K562 (cell line): Measurements from ENCODE around the gene PSMA7. TPM values are rescaled to one million over a fixed set of nuclear protein-coding genes. Genes with fewer than 3 reads are reported as not detected.

Source experiments
- ADNP ChIP-seq: fragments of 200-800 bp; sonication (Bioruptor generic); IDR thresholded peaks from 2 replicates; pipeline ENCODE4 v1.6.1; 2016; ENCODE audit warnings: missing genetic modification characterization, missing compliant biosample characterization
- ATF2 ChIP-seq: sonication (generic); formaldehyde crosslinking; IDR thresholded peaks from 2 replicates; pipeline ENCODE4 v1.8.1; 2022; ENCODE audit warnings: missing genetic modification reagents
- HLTF ChIP-seq: fragments of 450-650 bp; IDR thresholded peaks from 2 replicates; pipeline ENCODE4 v1.6.1; 2016
- KDM5B ChIP-seq: fragments of 200-600 bp; sonication (generic); IDR thresholded peaks from 2 replicates; pipeline ENCODE4 v1.6.1; 2012; ENCODE audit warnings: low read depth, mild to moderate bottlenecking, moderate library complexity, low read length, control low read depth, inconsistent platforms; ENCODE audit not compliant: insufficient replicate concordance
- KLF13 ChIP-seq: fragments of 450-650 bp; IDR thresholded peaks from 2 replicates; pipeline ENCODE4 v1.6.1; 2016; ENCODE audit warnings: missing genetic modification characterization, low read depth, mild to moderate bottlenecking, missing compliant biosample characterization, moderate library complexity, borderline replicate concordance
- KLF6 ChIP-seq: fragments of 250-450 bp; sonication (Bioruptor Pico); IDR thresholded peaks from 2 replicates; pipeline ENCODE4 v1.4.0; 2020; ENCODE audit warnings: mild to moderate bottlenecking, moderate library complexity, borderline replicate concordance
- MEF2A ChIP-seq: IDR thresholded peaks from 2 replicates; pipeline ENCODE4 v1.6.1; 2011; ENCODE audit warnings: low read depth, mild to moderate bottlenecking, low read length, moderate library complexity; ENCODE audit not compliant: control insufficient read depth
- SAP30 ChIP-seq: fragments of 200-600 bp; sonication (generic); IDR thresholded peaks from 2 replicates; pipeline ENCODE4 v1.6.1; 2012; ENCODE audit warnings: borderline replicate concordance, low read depth, mild to moderate bottlenecking, moderate library complexity, low read length, control low read depth, inconsistent platforms; ENCODE audit not compliant: insufficient read depth, poor library complexity, severe bottlenecking
- TFE3 ChIP-seq: fragments of 450-650 bp; formaldehyde crosslinking; IDR thresholded peaks from 2 replicates; pipeline ENCODE4 v1.4.0; 2020; ENCODE audit warnings: mild to moderate bottlenecking, mixed read lengths
- WHSC1 ChIP-seq: IDR thresholded peaks from one replicate; pipeline ENCODE4 v1.6.1; 2012; ENCODE audit warnings: low read length, control low read depth, inconsistent platforms
- XRCC3 ChIP-seq: fragments of 450-650 bp; IDR thresholded peaks from 2 replicates; pipeline ENCODE4 v1.6.1; 2017; ENCODE audit warnings: mild to moderate bottlenecking, moderate library complexity
- ZFP30 ChIP-seq: fragments of 250-450 bp; sonication (Bioruptor Pico); IDR thresholded peaks from 2 replicates; pipeline ENCODE4 v1.8.0; 2022; ENCODE audit warnings: moderate library complexity, mild to moderate bottlenecking, inconsistent platforms, borderline replicate concordance
- ZNF695 ChIP-seq: fragments of 450-650 bp; formaldehyde crosslinking; IDR thresholded peaks from 2 replicates; pipeline ENCODE4 v1.4.0; 2020; ENCODE audit warnings: mild to moderate bottlenecking, moderate library complexity
- polyA plus RNA-seq, 8 experiments: library from polyadenylated mRNA; depleted of rRNA in 4 of 8; stranded (reverse) in 5 of 8; unstranded in 3 of 8; fragments of >200 nt; fragmentation: Nextera tagmentation in 2 of 8; fragmentation: Illumina TruSeq in 1 of 8; extraction: Ambion mirVana in 2 of 8; extraction: Trizol in 1 of 8; gene quantifications; 2 replicates each; pipeline versions ENCODE4 v1.2.1 to v1.2.3, GENCODE V29; 2011 to 2014; ENCODE audit warnings: inconsistent platforms in 1 of 8, missing spikeins in 1 of 8
- total RNA-seq, 7 experiments: library from RNA; depleted of rRNA in 6 of 7; stranded (reverse); fragments of >200 nt in 6 of 7; fragmentation: Illumina TruSeq in 2 of 7; extraction: Trizol in 2 of 7; gene quantifications; 2 replicates each; pipeline versions ENCODE4 v1.2.1 to v1.2.3, GENCODE V29; 2011 to 2021; ENCODE audit warnings: low replicate concordance in 1 of 7
- TF ChIP-seq, protein P1 (sequence below): fragments of 250-450 bp; sonication (Bioruptor Pico); IDR thresholded peaks from 2 replicates; pipeline ENCODE4 v1.8.0; 2021; ENCODE audit warnings: mild to moderate bottlenecking, moderate library complexity
- TF ChIP-seq, protein P2 (sequence below): fragments of 450-650 bp; IDR thresholded peaks from 2 replicates; pipeline ENCODE4 v1.6.1; 2016; ENCODE audit warnings: antibody characterized with exemption
- TF ChIP-seq, protein P3 (sequence below): fragments of 450-650 bp; formaldehyde crosslinking; IDR thresholded peaks from 2 replicates; pipeline ENCODE4 v1.4.0; 2022; ENCODE audit warnings: missing genetic modification characterization
- TF ChIP-seq, protein P4 (sequence below): sonication (generic); formaldehyde crosslinking; IDR thresholded peaks from 2 replicates; pipeline ENCODE4 v1.8.1; 2023; ENCODE audit warnings: mild to moderate bottlenecking, missing genetic modification reagents

The PSMA7 gene
- total and polyA plus RNA-seq, 9 of the 15 experiments (the other 6 are each of a cell fraction or from before 2014, with no cell fraction given), result 257 to 510 (median 393) TPM

- TF ChIP-seq SAP30 (no peak), KLF6 (CRISPR knock-in tag) (no peak), ZFP30 (no peak), ZNF695 (CRISPR knock-in tag) (no peak), HLTF (no peak), KDM5B (peak; percentile 40), ADNP (tag) (no peak), KLF13 (tag) (no peak), MEF2A (no peak), TFE3 (no peak), XRCC3 (no peak), ATF2 (CRISPR knock-in tag) (no peak), WHSC1 (no peak)
- TF ChIP-seq, protein P1, sequence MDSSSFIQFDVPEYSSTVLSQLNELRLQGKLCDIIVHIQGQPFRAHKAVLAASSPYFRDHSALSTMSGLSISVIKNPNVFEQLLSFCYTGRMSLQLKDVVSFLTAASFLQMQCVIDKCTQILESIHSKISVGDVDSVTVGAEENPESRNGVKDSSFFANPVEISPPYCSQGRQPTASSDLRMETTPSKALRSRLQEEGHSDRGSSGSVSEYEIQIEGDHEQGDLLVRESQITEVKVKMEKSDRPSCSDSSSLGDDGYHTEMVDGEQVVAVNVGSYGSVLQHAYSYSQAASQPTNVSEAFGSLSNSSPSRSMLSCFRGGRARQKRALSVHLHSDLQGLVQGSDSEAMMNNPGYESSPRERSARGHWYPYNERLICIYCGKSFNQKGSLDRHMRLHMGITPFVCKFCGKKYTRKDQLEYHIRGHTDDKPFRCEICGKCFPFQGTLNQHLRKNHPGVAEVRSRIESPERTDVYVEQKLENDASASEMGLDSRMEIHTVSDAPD (CRISPR knock-in tag), result no peak
- TF ChIP-seq, protein P2, sequence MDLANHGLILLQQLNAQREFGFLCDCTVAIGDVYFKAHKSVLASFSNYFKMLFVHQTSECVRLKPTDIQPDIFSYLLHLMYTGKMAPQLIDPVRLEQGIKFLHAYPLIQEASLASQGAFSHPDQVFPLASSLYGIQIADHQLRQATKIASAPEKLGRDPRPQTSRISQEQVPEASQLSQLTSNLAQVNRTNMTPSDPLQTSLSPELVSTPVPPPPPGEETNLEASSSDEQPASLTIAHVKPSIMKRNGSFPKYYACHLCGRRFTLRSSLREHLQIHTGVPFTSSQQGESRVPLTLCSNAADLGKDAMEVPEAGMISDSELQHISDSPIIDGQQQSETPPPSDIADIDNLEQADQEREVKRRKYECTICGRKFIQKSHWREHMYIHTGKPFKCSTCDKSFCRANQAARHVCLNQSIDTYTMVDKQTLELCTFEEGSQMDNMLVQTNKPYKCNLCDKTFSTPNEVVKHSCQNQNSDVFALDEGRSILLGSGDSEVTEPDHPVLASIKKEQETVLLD, result no peak
- TF ChIP-seq, protein P3, sequence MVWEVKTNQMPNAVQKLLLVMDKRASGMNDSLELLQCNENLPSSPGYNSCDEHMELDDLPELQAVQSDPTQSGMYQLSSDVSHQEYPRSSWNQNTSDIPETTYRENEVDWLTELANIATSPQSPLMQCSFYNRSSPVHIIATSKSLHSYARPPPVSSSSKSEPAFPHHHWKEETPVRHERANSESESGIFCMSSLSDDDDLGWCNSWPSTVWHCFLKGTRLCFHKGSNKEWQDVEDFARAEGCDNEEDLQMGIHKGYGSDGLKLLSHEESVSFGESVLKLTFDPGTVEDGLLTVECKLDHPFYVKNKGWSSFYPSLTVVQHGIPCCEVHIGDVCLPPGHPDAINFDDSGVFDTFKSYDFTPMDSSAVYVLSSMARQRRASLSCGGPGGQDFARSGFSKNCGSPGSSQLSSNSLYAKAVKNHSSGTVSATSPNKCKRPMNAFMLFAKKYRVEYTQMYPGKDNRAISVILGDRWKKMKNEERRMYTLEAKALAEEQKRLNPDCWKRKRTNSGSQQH (CRISPR knock-in tag), result no peak
- TF ChIP-seq, protein P4, sequence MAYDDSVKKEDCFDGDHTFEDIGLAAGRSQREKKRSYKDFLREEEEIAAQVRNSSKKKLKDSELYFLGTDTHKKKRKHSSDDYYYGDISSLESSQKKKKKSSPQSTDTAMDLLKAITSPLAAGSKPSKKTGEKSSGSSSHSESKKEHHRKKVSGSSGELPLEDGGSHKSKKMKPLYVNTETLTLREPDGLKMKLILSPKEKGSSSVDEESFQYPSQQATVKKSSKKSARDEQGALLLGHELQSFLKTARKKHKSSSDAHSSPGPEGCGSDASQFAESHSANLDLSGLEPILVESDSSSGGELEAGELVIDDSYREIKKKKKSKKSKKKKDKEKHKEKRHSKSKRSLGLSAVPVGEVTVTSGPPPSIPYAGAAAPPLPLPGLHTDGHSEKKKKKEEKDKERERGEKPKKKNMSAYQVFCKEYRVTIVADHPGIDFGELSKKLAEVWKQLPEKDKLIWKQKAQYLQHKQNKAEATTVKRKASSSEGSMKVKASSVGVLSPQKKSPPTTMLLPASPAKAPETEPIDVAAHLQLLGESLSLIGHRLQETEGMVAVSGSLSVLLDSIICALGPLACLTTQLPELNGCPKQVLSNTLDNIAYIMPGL (CRISPR knock-in tag), result no peak
Measured at GRCh38 chr20:62143081-62143956, at the start of gene PSMA7, which contains the start of gene SS18L1 (continued).
